Activated CD4-positive, alpha-beta T cell treated with anti-CD3 and anti-CD28 coated beads for 36 hours (primary cell): ENCODE measurements around the gene LTBP1. TPM values are rescaled to one million over a fixed set of nuclear protein-coding genes. Genes with fewer than 3 reads are reported as not detected.

Source experiments
- ATAC-seq: fragments of 200-7000 bp; cut with Tn5 transposase; one replicate; pipeline ENCODE4 v1.10.0; 2021; ENCODE audit warnings: mild to moderate bottlenecking, moderate library complexity
- CTCF ChIA-PET: fragments of 350-600 bp; sonication (Branson Sonifier 250); formaldehyde crosslinking; loops from one replicate; lab custom pipeline; 2021; ENCODE audit warnings: antibody characterized with exemption; lab: Charles Lee
- POLR2A ChIA-PET: fragments of 350-600 bp; sonication (Branson Sonifier 250); formaldehyde crosslinking; loops from one replicate; lab custom pipeline; 2021; ENCODE audit warnings: antibody characterized with exemption, inconsistent platforms; lab: Charles Lee
- DNase-seq: peaks from one replicate; pipeline ENCODE4 v3.0.0-alpha.2; 2020
- H3K27ac Mint-ChIP-seq: one replicate; pipeline ENCODE4 v1.8.0; 2021; ENCODE audit warnings: mixed read lengths
- H3K27me3 Mint-ChIP-seq: one replicate; pipeline ENCODE4 v1.8.0; 2021; ENCODE audit warnings: mixed read lengths
- H3K36me3 Mint-ChIP-seq: one replicate; pipeline ENCODE4 v1.8.0; 2021; ENCODE audit warnings: low read depth, mixed read lengths
- H3K4me1 Mint-ChIP-seq: one replicate; pipeline ENCODE4 v1.8.0; 2021; ENCODE audit warnings: mixed read lengths
- H3K4me3 Mint-ChIP-seq: one replicate; pipeline ENCODE4 v1.8.0; 2021; ENCODE audit warnings: mild to moderate bottlenecking, moderate library complexity, mixed read lengths
- H3K9me3 Mint-ChIP-seq: one replicate; pipeline ENCODE4 v1.8.0; 2021; ENCODE audit warnings: low read depth, mixed read lengths
- intact Hi-C, 2 experiments: fragments of 100-400 bp; cut with DNase I in 1 of 2; cut with micrococcal nuclease in 1 of 2; formaldehyde crosslinking; loops; one replicate each; pipeline versions ENCODE4 v1.14.2 to v1.15.1; 2022 to 2024; cut with DNase I, micrococcal nuclease
- total RNA-seq, 2 experiments: library from RNA; stranded (reverse); gene quantifications; one replicate each; pipeline ENCODE4 v1.2.3, GENCODE V29; 2021

Gene LTBP1
- total RNA-seq, 2 experiments from 2014 or later = 0.14 to 0.26 TPM

DNA sequence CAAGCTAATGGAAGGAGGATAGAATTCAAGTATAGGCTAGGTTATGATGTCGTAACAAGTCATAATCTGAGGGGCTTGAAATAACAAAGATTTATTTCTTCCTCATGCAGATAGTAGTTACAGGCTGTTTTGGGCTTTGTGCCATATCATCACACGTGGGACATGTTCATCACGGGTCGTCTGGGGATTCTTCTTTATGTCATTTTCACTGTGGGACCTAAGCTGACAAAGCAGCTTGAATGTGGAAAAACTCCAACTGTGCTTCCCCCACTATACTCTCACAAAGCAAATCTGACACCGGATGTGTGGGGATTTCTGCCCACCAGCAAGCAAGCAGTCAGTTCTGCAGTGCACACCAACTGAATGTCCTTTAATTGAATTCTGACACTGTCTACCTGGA, 124.8 kb downstream of the LTBP1 start:
- CTCF ChIA-PET = no interaction called here
- no peak overlapping the region for H3K27ac Mint-ChIP-seq
- POLR2A ChIA-PET = no interaction called here
- peaks cover 9% of the 10 kb centered on the region for H3K4me1 Mint-ChIP-seq
- ATAC-seq (no peak), DNase-seq (no peak)
- H3K36me3 Mint-ChIP-seq = no peaks in the 10 kb centered on the region
- H3K9me3 Mint-ChIP-seq = no peaks in the 10 kb centered on the region
- intact Hi-C loops = loop anchor here in 1 of 2 experiments (2.0 to 5.0 kb wide), 2 partner anchors 443 to 1336 kb away; partner anchors contain the start of gene TTC27
- H3K27me3 Mint-ChIP-seq = peaks cover 16% of the 10 kb centered on the region
- no peak overlapping the region for H3K4me3 Mint-ChIP-seq

DNA sequence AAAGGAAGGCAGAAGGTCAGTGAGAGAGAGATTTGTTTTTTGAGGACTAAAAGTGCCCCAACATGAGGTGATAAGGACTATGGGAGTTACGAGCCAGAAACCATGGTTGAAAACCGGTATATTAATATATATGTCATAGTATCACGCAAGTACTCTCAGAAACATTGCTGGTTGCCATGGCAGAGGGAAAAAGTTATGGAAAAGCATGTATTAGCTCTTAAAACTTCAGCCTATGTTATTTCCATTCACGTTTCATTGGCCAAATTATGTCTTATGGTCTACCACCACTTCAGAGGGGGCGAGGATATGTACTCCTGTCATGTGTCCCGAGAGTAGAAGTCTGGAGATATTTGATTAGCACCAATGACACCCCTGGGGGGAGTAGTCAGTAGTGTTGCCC, 125.9 kb downstream of the LTBP1 start:
- CTCF ChIA-PET = no interaction called here
- no peak overlapping the region for H3K4me3 Mint-ChIP-seq
- no peaks in the 10 kb centered on the region for H3K9me3 Mint-ChIP-seq
- intact Hi-C loops = loop anchor here in 1 of 2 experiments (5.0 kb wide), 1 partner anchor 1335 kb away; no protein-coding TSS in a partner anchor
- H3K4me1 Mint-ChIP-seq = peaks cover 9% of the 10 kb centered on the region
- DNase-seq (no peak), ATAC-seq (no peak)
- H3K27me3 Mint-ChIP-seq = peaks cover 18% of the 10 kb centered on the region
- H3K27ac Mint-ChIP-seq = no peak overlapping the region
- no peaks in the 10 kb centered on the region for H3K36me3 Mint-ChIP-seq
- POLR2A ChIA-PET = no interaction called here

DNA sequence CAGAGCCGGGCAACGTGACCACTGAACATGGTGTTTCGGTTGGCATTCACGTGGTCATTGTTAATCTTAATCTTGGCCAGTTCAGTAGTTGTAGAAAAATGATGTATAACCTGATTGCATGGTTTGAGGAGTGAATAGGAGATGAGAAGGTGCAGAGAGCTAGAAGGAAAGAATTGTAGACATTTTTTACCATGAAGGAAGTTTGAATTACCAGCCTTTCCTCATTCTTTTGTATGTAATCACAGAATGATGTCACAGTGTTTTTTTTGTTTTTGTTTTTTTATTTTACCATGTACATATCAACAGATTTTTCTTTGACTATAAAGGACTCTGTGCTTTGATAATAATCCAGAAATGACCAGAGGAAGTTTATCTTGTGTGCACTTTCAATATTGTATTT, 126.3 kb downstream of the LTBP1 start:
- intact Hi-C loops = loop anchor here in 1 of 2 experiments (5.0 kb wide), 1 partner anchor 1334 kb away; no protein-coding TSS in a partner anchor
- Mint-ChIP-seq H3K4me1 (peaks cover 9% of the 10 kb centered on the region), H3K27ac (no peak overlapping the region), H3K27me3 (peaks cover 18% of the 10 kb centered on the region), H3K36me3 (no peaks in the 10 kb centered on the region), H3K9me3 (no peaks in the 10 kb centered on the region), H3K4me3 (no peak overlapping the region)
- DNase-seq = no peak
- ATAC-seq = no peak
- POLR2A ChIA-PET = no interaction called here
- CTCF ChIA-PET = no interaction called here

- CTCF ChIA-PET = no interaction called here
- no peak for DNase-seq
- intact Hi-C loops = loop anchor here in 1 of 2 experiments (5.0 kb wide), 1 partner anchor 1333 kb away; no protein-coding TSS in a partner anchor
- peaks cover 18% of the 10 kb centered on the region for H3K27me3 Mint-ChIP-seq
- H3K4me1 Mint-ChIP-seq = peaks cover 9% of the 10 kb centered on the region
- H3K27ac Mint-ChIP-seq = no peak overlapping the region
- H3K9me3 Mint-ChIP-seq = no peaks in the 10 kb centered on the region
- H3K36me3 Mint-ChIP-seq = no peaks in the 10 kb centered on the region
- no peak overlapping the region for H3K4me3 Mint-ChIP-seq
- POLR2A ChIA-PET = no interaction called here
- ATAC-seq = no peak
Observed at GRCh38 chr2:33074197-33074596, 127.4 kb downstream of the LTBP1 start.

GRCh38 chr2:33077311-33077710, 130.6 kb downstream of the LTBP1 start:
- no peak for ATAC-seq
- Mint-ChIP-seq H3K4me1 (no peaks in the 10 kb centered on the region), H3K36me3 (no peaks in the 10 kb centered on the region), H3K4me3 (no peak overlapping the region), H3K27ac (no peak overlapping the region), H3K27me3 (peaks cover 15% of the 10 kb centered on the region), H3K9me3 (no peaks in the 10 kb centered on the region)
- ChIA-PET CTCF (no interaction called here), POLR2A (no interaction called here)
- intact Hi-C loops = no loop called here
- DNase-seq = no peak

GRCh38 chr2:33077844-33078243, 131.1 kb downstream of the LTBP1 start:
- H3K4me3 Mint-ChIP-seq = no peak overlapping the region
- H3K9me3 Mint-ChIP-seq = no peaks in the 10 kb centered on the region
- H3K36me3 Mint-ChIP-seq = no peaks in the 10 kb centered on the region
- no peak for DNase-seq
- H3K27me3 Mint-ChIP-seq = peaks cover 14% of the 10 kb centered on the region
- H3K4me1 Mint-ChIP-seq = no peaks in the 10 kb centered on the region
- ChIA-PET POLR2A (no interaction called here), CTCF (no interaction called here)
- no peak for ATAC-seq
- intact Hi-C loops = no loop called here
- H3K27ac Mint-ChIP-seq = no peak overlapping the region

DNA sequence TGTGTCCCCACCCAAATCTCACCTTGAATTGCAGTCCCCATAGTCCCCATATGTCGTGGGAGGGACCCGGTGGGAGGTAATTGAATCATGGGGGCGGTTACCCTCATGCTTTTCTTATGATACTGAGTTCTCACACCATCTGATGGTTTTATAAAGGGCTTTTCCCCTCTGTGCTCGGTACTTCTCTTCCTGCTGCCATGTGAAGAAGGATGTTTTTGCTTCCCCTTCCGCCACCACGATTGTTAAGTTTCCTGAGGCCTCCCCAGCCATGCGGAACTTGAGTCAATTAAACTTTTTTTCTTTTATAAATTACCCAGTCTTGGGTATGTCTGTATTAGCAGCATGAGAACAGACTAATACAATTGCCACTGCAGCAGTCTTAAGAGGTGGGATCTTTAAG, 134.9 kb downstream of the LTBP1 start:
- H3K36me3 Mint-ChIP-seq = no peaks in the 10 kb centered on the region
- ChIA-PET CTCF (no interaction called here), POLR2A (no interaction called here)
- DNase-seq (no peak), ATAC-seq (no peak)
- peaks cover 14% of the 10 kb centered on the region for H3K27me3 Mint-ChIP-seq
- intact Hi-C loops = no loop called here
- no peak overlapping the region for H3K4me3 Mint-ChIP-seq
- no peak overlapping the region for H3K27ac Mint-ChIP-seq
- H3K4me1 Mint-ChIP-seq = no peaks in the 10 kb centered on the region
- no peaks in the 10 kb centered on the region for H3K9me3 Mint-ChIP-seq

DNA sequence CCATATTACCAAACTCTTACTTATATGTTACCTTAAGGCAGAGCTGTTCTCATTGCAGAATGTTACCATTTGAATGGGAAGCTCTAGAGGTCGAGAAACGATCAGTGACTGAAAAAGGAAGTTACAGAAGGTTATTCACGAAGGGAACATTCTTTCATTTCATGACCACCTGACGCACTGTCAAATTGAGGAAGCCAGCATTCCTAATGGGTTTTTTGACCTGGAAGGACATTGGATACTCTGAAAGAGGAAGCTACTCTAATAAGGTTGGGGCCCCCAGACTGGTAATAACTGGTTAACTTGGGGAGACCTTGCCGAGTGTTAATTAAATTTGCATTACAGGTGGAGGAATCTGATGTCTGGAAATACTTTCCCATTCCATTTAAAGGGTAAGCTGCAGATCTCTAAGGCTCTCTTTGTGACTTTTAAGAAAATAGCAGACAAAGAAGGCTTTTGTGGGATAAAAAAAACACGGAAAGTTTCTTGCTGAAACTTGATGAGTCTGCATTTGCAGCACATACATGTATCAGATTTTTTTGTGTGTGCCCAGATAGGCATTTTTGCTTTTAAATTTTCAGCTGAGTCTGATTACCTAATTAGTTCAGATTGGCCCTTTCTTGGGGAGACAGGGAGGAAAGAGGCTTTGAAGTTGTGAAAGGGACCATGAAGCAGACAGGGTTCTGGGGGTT, 137.1 kb downstream of the LTBP1 start:
- no peak for DNase-seq
- no peaks in the 10 kb centered on the region for H3K36me3 Mint-ChIP-seq
- H3K4me1 Mint-ChIP-seq = no peaks in the 10 kb centered on the region
- no peak overlapping the region for H3K27ac Mint-ChIP-seq
- H3K9me3 Mint-ChIP-seq = no peaks in the 10 kb centered on the region
- no peak for ATAC-seq
- H3K27me3 Mint-ChIP-seq = peaks cover 9% of the 10 kb centered on the region
- POLR2A ChIA-PET = no interaction called here
- no peak overlapping the region for H3K4me3 Mint-ChIP-seq
- intact Hi-C loops = no loop called here
- CTCF ChIA-PET = no interaction called here

- ChIA-PET POLR2A (no interaction called here), CTCF (no interaction called here)
- no peak for ATAC-seq
- no peaks in the 10 kb centered on the region for H3K36me3 Mint-ChIP-seq
- H3K4me1 Mint-ChIP-seq = no peaks in the 10 kb centered on the region
- no peak overlapping the region for H3K27ac Mint-ChIP-seq
- no peak overlapping the region for H3K4me3 Mint-ChIP-seq
- no peaks in the 10 kb centered on the region for H3K9me3 Mint-ChIP-seq
- H3K27me3 Mint-ChIP-seq = peaks cover 9% of the 10 kb centered on the region
- intact Hi-C loops = no loop called here
- DNase-seq = no peak
Observed at GRCh38 chr2:33084433-33084832, 137.7 kb downstream of the LTBP1 start.

- Mint-ChIP-seq H3K4me3 (no peak overlapping the region), H3K36me3 (no peaks in the 10 kb centered on the region), H3K27ac (no peak overlapping the region), H3K9me3 (no peaks in the 10 kb centered on the region), H3K27me3 (peaks cover 13% of the 10 kb centered on the region), H3K4me1 (no peaks in the 10 kb centered on the region)
- ATAC-seq (no peak), DNase-seq (no peak)
- intact Hi-C loops = no loop called here
- POLR2A ChIA-PET = no interaction called here
- CTCF ChIA-PET = no interaction called here
Observed at GRCh38 chr2:33085646-33086045, 138.9 kb downstream of the LTBP1 start.

GRCh38 chr2:33086400-33087015, 139.8 kb downstream of the LTBP1 start:
- Mint-ChIP-seq H3K27ac (no peak overlapping the region), H3K4me1 (no peaks in the 10 kb centered on the region), H3K9me3 (no peaks in the 10 kb centered on the region), H3K4me3 (no peak overlapping the region), H3K27me3 (peaks cover 12% of the 10 kb centered on the region), H3K36me3 (no peaks in the 10 kb centered on the region)
- ChIA-PET CTCF (no interaction called here), POLR2A (no interaction called here)
- intact Hi-C loops = no loop called here
- DNase-seq (no peak), ATAC-seq (no peak)

GRCh38 chr2:33090553-33091134, 143.9 kb downstream of the LTBP1 start:
- no peak overlapping the region for H3K4me3 Mint-ChIP-seq
- ChIA-PET CTCF (interaction anchor here (0.7 kb wide), 1 partner anchor 562 kb away, joined by 3 read pairs; no protein-coding TSS in a partner anchor), POLR2A (no interaction called here)
- intact Hi-C loops = no loop called here
- H3K36me3 Mint-ChIP-seq = no peaks in the 10 kb centered on the region
- DNase-seq (no peak), ATAC-seq (no peak)
- H3K27me3 Mint-ChIP-seq = peaks cover 14% of the 10 kb centered on the region
- H3K4me1 Mint-ChIP-seq = no peaks in the 10 kb centered on the region
- H3K27ac Mint-ChIP-seq = no peak overlapping the region
- H3K9me3 Mint-ChIP-seq = no peaks in the 10 kb centered on the region
